Kidney (tissue), 14 donors: ENCODE results near the gene PLA1A. TPM values are rescaled to one million over a fixed set of nuclear protein-coding genes. Genes with fewer than 3 reads are reported as not detected.

Source experiments
- DNase-seq, 5 donors: peaks; one replicate each; pipeline ENCODE4 v3.0.0-alpha.2; 2013 to 2020
- FAIRE-seq: peaks from 2 replicates; lab custom pipeline; 2012; peaks lifted over from hg19 to GRCh38; lab: Jason Lieb, UNC
- H3K27ac ChIP-seq, 2 donors: one replicate each; pipeline ENCODE4 v1.7.0; 2013; ENCODE audit warnings: low read depth in 2 of 2, low read length in 2 of 2, inconsistent platforms in 1 of 2
- H3K27me3 ChIP-seq: one replicate; pipeline ENCODE4 v1.7.1; 2013; ENCODE audit warnings: low read length, inconsistent platforms; ENCODE audit not compliant: control insufficient read depth, insufficient read depth
- H3K36me3 ChIP-seq, 3 donors: one replicate each; pipeline versions ENCODE4 v1.7.0 to v1.7.1; 2013; ENCODE audit warnings: low read length in 3 of 3, control low read depth in 1 of 3, inconsistent platforms in 1 of 3; ENCODE audit not compliant: insufficient read depth in 3 of 3, control insufficient read depth in 2 of 3
- H3K4me1 ChIP-seq, 3 donors: one replicate each; pipeline versions ENCODE4 v1.7.0 to v1.7.1; 2013; ENCODE audit warnings: low read length in 3 of 3, inconsistent platforms in 1 of 3, low read depth in 1 of 3; ENCODE audit not compliant: control insufficient read depth in 2 of 3, insufficient read depth in 2 of 3
- H3K4me3 ChIP-seq, 3 donors: one replicate each; pipeline versions ENCODE4 v1.7.0 to v1.8.1; 2013; ENCODE audit warnings: low read length in 3 of 3, control low read depth in 1 of 3, inconsistent platforms in 1 of 3
- H3K9ac ChIP-seq, 3 donors: one replicate each; pipeline versions ENCODE4 v1.7.0 to v1.7.1; 2013; ENCODE audit warnings: low read length in 3 of 3, control low read depth in 1 of 3, inconsistent platforms in 1 of 3
- H3K9me3 ChIP-seq, 3 donors: one replicate each; pipeline versions ENCODE4 v1.7.0 to v1.7.1; 2013; ENCODE audit warnings: low read length in 3 of 3, control low read depth in 1 of 3, inconsistent platforms in 1 of 3; ENCODE audit not compliant: control insufficient read depth in 2 of 3, insufficient read depth in 1 of 3
- CTCF ChIP-seq: IDR thresholded peaks from 3 replicates; pipeline ENCODE4 v1.5.1; 2012; ENCODE audit warnings: mild to moderate bottlenecking, moderate library complexity, borderline replicate concordance; ENCODE audit not compliant: insufficient read depth; ENCODE audit errors: extremely low read depth
- intact Hi-C: fragments of 100-400 bp; cut with DNase I; formaldehyde crosslinking; loops from one replicate; pipeline ENCODE4 v1.11.1; 2022
- polyA plus RNA-seq: library from polyadenylated mRNA; stranded (reverse); fragments of 350-450 nt; fragmentation: Illumina TruSeq; extraction: RNeasy Lipid Tissue Mini Kit (QIAGEN cat#74804); gene quantifications from one replicate; pipeline ENCODE4 v1.2.3, GENCODE V29; 2014; ENCODE audit warnings: low read depth, low replicate concordance; ENCODE audit not compliant: insufficient read depth
- total RNA-seq: library from RNA; stranded (reverse); fragmentation: NEBNext Ultra II Directional; extraction: Animal tissue kit (Norgen Biotek cat#: 25700); gene quantifications from one replicate; pipeline ENCODE4 v1.2.1, GENCODE V29; 2021
- donor health status: control.
- donor health status: control.
- donor health status: control.
- donor health status: control.
- donor health status: control.
- donor health status: DM: yes; HTN: yes; CAD: no.
- donor health status: Normal renal cell carcinoma (clear cell type).

Gene PLA1A
- total and polyA plus RNA-seq, 2 donors from 2014 or later = 6.7 to 10.1 TPM

GRCh38 chr3:119555929-119556328 is 41.8 kb upstream of the PLA1A start:
- Histone ChIP-seq H3K27ac (no peak overlapping the region), H3K4me3 (no peak overlapping the region), H3K27me3 (no peaks in the 10 kb centered on the region), H3K4me1 (no peaks in the 10 kb centered on the region), H3K36me3 (no peaks in the 10 kb centered on the region), H3K9me3 (no peaks in the 10 kb centered on the region), H3K9ac (no peak overlapping the region)
- intact Hi-C loops = no loop called here
- no peak for DNase-seq
- no peak for FAIRE-seq
- no peak for TF ChIP-seq CTCF

GRCh38 chr3:119557192-119557876 is 40.4 kb upstream of the PLA1A start:
- no peaks in the 10 kb centered on the region for H3K27me3 ChIP-seq
- no peak for TF ChIP-seq CTCF
- no peak overlapping the region for H3K4me3 ChIP-seq
- intact Hi-C loops = no loop called here
- H3K4me1 ChIP-seq = no peaks in the 10 kb centered on the region
- H3K36me3 ChIP-seq = no peaks in the 10 kb centered on the region
- H3K9me3 ChIP-seq = no peaks in the 10 kb centered on the region
- FAIRE-seq (no peak), DNase-seq (no peak)
- H3K9ac ChIP-seq = no peak overlapping the region
- H3K27ac ChIP-seq = no peak overlapping the region

- no peak overlapping the region for H3K9ac ChIP-seq
- no peak for FAIRE-seq
- no peaks in the 10 kb centered on the region for H3K36me3 ChIP-seq
- no peak for TF ChIP-seq CTCF
- peaks cover 0 to 2% (median 0%) of the 10 kb centered on the region in 3 donors for H3K4me1 ChIP-seq
- no peak overlapping the region for H3K27ac ChIP-seq
- DNase-seq = no peak
- no peaks in the 10 kb centered on the region for H3K9me3 ChIP-seq
- H3K4me3 ChIP-seq = no peak overlapping the region
- intact Hi-C loops = no loop called here
- no peaks in the 10 kb centered on the region for H3K27me3 ChIP-seq
These were observed 39.8 kb upstream of the PLA1A start for GRCh38 chr3:119557877-119558269.
